ENCODE results near the gene CCDC127. TPM values are rescaled to one million over a fixed set of nuclear protein-coding genes. Genes with fewer than 3 reads are reported as not detected.

The CCDC127 gene
- total RNA-seq, 2 experiments from 2014 or later: 5.3 to 6.8 TPM

DNA sequence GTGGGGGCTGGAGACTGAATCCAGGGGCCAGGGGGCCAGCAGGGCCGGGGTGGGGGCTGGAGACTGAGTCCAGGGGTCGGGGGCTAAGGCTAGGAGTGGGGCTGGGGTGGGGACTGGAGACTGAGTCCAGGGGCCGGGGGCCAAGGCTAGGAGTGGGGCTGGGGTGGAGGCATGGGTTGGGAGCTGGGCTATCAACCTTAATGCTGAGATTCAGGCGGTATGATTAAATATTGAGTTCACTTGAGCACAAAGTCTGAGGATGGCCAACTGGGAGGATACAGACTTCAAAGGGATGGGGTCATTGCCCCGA, 43.7 kb downstream of the CCDC127 start:
- DNase-seq (no peak), ATAC-seq (no peak)
- Mint-ChIP-seq H3K27me3 (ENCODE audit: low read depth) (no peaks in the 10 kb centered on the region), H3K4me3 (no peak overlapping the region), H3K4me1 (ENCODE audit: low read depth) (no peaks in the 10 kb centered on the region), H3K9me3 (ENCODE audit: insufficient read depth) (no peaks in the 10 kb centered on the region), H3K27ac (no peak overlapping the region), H3K36me3 (ENCODE audit: low read depth) (no peaks in the 10 kb centered on the region)
- CTCF ChIA-PET: no interaction called here
- POLR2A ChIA-PET: no interaction called here

DNA sequence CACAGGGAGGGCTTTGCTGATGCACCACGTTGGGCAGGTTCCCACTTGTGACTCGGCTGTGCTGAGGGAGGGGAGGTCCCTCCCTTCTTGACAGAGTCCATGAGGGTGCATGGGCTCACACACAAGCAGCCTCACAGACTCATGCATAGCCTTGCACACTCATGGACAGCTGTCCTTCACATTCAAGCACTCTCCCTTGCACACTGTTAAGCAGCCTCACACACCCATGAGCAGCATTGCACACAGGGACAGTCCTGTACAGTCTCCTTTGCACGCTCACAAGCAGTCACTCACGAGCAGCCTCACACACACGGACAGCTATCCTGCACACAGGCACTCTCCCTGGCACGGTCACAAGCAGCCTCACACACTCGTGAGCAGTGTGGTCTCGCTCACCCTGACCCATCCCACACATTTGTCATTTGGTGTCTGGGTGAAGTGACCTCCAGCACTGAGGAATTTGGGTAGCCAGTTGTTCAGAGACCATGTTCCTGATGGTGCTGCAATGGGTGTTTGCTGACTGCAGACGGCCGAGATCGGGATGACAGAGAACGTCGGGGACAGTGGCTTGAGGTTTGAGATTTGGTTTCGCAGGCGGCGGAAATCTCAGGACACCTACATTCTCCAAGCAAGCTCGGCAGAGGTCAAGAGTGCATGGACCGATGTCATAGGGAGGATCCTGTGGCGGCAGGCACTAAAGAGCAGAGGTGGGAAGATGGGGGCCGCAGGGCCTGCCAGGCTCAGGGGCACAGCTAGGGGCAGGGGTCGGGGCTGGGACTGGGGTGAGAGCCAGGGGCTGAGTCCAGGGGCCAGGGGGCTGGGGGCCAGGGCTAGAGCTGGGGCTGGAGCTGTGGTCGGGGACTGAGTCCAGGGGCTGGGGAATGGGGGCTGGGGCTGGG, 44.3 kb downstream of the CCDC127 start:
- Mint-ChIP-seq H3K36me3 (ENCODE audit: low read depth) (no peaks in the 10 kb centered on the region), H3K27ac (no peak overlapping the region), H3K27me3 (ENCODE audit: low read depth) (no peaks in the 10 kb centered on the region), H3K4me3 (no peak overlapping the region), H3K4me1 (ENCODE audit: low read depth) (no peaks in the 10 kb centered on the region), H3K9me3 (ENCODE audit: insufficient read depth) (no peaks in the 10 kb centered on the region)
- ChIA-PET POLR2A (no interaction called here), CTCF (no interaction called here)
- no peak for DNase-seq
- ATAC-seq: no peak

DNA sequence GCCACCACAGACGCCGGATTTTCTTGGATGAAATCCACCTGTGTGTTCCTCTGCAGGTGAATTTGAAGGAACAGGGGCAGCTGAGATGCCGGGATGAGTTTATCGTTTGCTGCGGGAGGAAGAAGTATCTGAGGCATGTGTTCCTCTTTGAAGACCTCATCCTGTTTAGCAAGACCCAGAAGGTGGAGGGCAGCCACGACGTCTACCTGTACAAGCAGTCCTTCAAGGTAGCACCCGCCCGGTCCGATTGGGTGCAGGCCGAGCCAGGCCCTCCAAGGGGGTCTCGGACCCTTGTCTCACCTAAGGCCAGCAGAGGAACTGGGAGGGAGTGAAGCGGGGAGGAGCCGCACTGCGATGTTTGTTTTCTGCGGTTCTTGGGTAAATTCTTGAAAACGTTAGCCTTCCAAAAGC, 45.1 kb downstream of the CCDC127 start:
- Mint-ChIP-seq H3K27me3 (ENCODE audit: low read depth) (no peaks in the 10 kb centered on the region), H3K27ac (no peak overlapping the region), H3K9me3 (ENCODE audit: insufficient read depth) (no peaks in the 10 kb centered on the region), H3K36me3 (ENCODE audit: low read depth) (no peaks in the 10 kb centered on the region), H3K4me3 (no peak overlapping the region), H3K4me1 (ENCODE audit: low read depth) (no peaks in the 10 kb centered on the region)
- DNase-seq: no peak
- POLR2A ChIA-PET: no interaction called here
- CTCF ChIA-PET: no interaction called here
- ATAC-seq: no peak

DNA sequence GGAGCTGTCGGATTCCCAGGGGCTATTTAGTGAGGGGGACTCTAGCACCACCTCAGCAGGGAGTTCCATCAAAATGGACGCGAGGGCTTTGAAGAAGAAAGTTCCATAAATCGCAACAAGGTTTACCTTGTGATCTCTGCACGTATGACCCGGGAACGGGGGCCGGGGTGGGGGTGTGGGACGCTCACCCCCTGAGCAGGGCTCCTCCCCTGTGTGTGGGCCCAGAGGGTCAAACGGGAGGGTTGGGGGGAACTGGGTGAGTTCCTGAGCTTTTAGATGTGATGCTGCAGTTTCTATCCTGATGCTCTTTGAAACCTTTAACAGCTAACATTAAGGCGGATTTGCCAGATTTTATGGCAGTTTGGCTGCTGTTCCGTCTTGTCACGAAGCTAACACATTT, 45.5 kb downstream of the CCDC127 start:
- no peak overlapping the region for H3K27ac Mint-ChIP-seq
- ChIA-PET CTCF (no interaction called here), POLR2A (no interaction called here)
- DNase-seq: no peak
- no peaks in the 10 kb centered on the region for H3K9me3 Mint-ChIP-seq (ENCODE audit: insufficient read depth)
- H3K36me3 Mint-ChIP-seq (ENCODE audit: low read depth): no peaks in the 10 kb centered on the region
- H3K27me3 Mint-ChIP-seq (ENCODE audit: low read depth): no peaks in the 10 kb centered on the region
- ATAC-seq: no peak
- no peaks in the 10 kb centered on the region for H3K4me1 Mint-ChIP-seq (ENCODE audit: low read depth)
- H3K4me3 Mint-ChIP-seq: no peak overlapping the region

- no peaks in the 10 kb centered on the region for H3K4me1 Mint-ChIP-seq (ENCODE audit: low read depth)
- H3K27ac Mint-ChIP-seq: no peak overlapping the region
- DNase-seq: no peak
- ChIA-PET POLR2A (no interaction called here), CTCF (no interaction called here)
- H3K9me3 Mint-ChIP-seq (ENCODE audit: insufficient read depth): no peaks in the 10 kb centered on the region
- no peak for ATAC-seq
- no peaks in the 10 kb centered on the region for H3K36me3 Mint-ChIP-seq (ENCODE audit: low read depth)
- no peaks in the 10 kb centered on the region for H3K27me3 Mint-ChIP-seq (ENCODE audit: low read depth)
- no peak overlapping the region for H3K4me3 Mint-ChIP-seq
These were observed 46.1 kb downstream of the CCDC127 start for GRCh38 chr5:171801-172331.

GRCh38 chr5:170971-171800, 46.8 kb downstream of the CCDC127 start:
- Mint-ChIP-seq H3K4me3 (no peak overlapping the region), H3K27ac (no peak overlapping the region), H3K9me3 (ENCODE audit: insufficient read depth) (no peaks in the 10 kb centered on the region), H3K36me3 (ENCODE audit: low read depth) (no peaks in the 10 kb centered on the region), H3K4me1 (ENCODE audit: low read depth) (no peaks in the 10 kb centered on the region), H3K27me3 (ENCODE audit: low read depth) (no peaks in the 10 kb centered on the region)
- ChIA-PET CTCF (no interaction called here), POLR2A (no interaction called here)
- ATAC-seq: no peak
- DNase-seq: no peak

GRCh38 chr5:169728-170094, 48.2 kb downstream of the CCDC127 start:
- H3K4me3 Mint-ChIP-seq: no peak overlapping the region
- no peaks in the 10 kb centered on the region for H3K27me3 Mint-ChIP-seq (ENCODE audit: low read depth)
- H3K36me3 Mint-ChIP-seq (ENCODE audit: low read depth): no peaks in the 10 kb centered on the region
- ATAC-seq (no peak), DNase-seq (no peak)
- H3K9me3 Mint-ChIP-seq (ENCODE audit: insufficient read depth): no peaks in the 10 kb centered on the region
- POLR2A ChIA-PET: no interaction called here
- no peaks in the 10 kb centered on the region for H3K4me1 Mint-ChIP-seq (ENCODE audit: low read depth)
- no peak overlapping the region for H3K27ac Mint-ChIP-seq
- CTCF ChIA-PET: no interaction called here

DNA sequence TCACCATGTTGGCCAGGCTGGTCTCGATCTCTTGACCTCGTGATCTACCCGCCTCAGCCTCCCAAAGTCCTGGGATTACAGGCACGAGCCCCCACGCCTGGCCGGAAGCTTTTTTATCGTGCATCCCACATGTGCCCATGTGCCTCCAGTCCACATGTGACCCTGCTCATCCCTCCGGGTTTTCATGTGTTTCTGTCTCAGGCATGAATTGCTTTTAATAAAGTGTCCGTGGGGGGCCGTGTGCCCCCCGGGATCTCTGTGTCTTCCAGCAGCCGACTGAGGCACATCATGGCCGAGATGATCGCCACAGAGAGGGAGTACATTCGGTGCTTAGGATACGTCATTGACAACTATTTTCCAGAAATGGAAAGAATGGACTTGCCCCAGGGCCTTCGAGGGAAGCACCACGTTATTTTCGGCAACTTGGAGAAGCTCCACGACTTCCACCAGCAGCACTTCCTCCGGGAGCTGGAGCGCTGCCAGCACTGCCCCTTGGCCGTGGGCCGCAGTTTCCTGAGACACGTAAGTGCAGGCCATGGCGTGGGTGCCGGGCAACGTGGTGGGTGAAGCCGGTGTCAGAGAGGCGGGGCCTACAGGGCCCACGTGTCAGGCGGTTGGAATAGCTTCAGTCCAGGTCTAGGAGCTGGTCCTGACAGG, 48.8 kb downstream of the CCDC127 start:
- ATAC-seq (no peak), DNase-seq (no peak)
- H3K27ac Mint-ChIP-seq: no peak overlapping the region
- no peaks in the 10 kb centered on the region for H3K36me3 Mint-ChIP-seq (ENCODE audit: low read depth)
- CTCF ChIA-PET: no interaction called here
- H3K4me1 Mint-ChIP-seq (ENCODE audit: low read depth): no peaks in the 10 kb centered on the region
- no peaks in the 10 kb centered on the region for H3K27me3 Mint-ChIP-seq (ENCODE audit: low read depth)
- H3K9me3 Mint-ChIP-seq (ENCODE audit: insufficient read depth): no peaks in the 10 kb centered on the region
- POLR2A ChIA-PET: no interaction called here
- H3K4me3 Mint-ChIP-seq: no peak overlapping the region

DNA sequence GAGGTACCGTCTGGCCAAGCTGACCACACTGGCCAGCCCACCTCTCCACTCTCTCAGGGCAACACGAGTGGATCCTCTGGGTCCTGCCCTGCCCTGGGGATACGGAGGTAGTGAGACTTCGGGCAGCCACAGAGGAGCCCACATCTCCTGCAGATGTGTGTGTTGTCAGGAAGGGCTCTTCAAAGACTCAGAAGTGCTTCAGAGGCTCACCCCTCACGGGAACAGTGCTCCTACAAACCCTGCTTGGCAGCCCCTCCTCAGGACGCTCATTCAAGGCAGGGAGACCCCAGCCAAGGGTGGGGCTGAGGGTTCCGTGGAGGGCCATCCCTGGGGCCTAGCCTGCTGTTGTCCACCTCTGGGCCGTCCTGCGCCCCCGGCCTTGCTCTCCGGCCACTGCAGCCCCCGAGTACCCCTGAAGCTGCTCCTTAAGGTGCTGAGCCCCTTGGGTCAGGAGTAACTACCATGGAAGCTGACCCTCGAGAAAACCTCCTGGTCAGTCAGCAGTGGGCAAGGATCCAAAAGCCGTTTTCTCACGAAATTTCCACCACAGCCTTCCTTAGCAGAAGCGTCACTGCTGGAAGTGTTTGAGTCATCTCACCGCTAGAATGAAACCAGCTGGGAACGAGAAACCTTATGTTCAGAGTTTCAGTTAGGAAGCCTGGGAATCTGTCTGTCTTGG, 49.8 kb downstream of the CCDC127 start:
- no peak overlapping the region for H3K4me3 Mint-ChIP-seq
- H3K27me3 Mint-ChIP-seq (ENCODE audit: low read depth): no peaks in the 10 kb centered on the region
- no peaks in the 10 kb centered on the region for H3K9me3 Mint-ChIP-seq (ENCODE audit: insufficient read depth)
- no peak for ATAC-seq
- ChIA-PET POLR2A (no interaction called here), CTCF (no interaction called here)
- H3K36me3 Mint-ChIP-seq (ENCODE audit: low read depth): no peaks in the 10 kb centered on the region
- no peak overlapping the region for H3K27ac Mint-ChIP-seq
- no peaks in the 10 kb centered on the region for H3K4me1 Mint-ChIP-seq (ENCODE audit: low read depth)
- DNase-seq: no peak

DNA sequence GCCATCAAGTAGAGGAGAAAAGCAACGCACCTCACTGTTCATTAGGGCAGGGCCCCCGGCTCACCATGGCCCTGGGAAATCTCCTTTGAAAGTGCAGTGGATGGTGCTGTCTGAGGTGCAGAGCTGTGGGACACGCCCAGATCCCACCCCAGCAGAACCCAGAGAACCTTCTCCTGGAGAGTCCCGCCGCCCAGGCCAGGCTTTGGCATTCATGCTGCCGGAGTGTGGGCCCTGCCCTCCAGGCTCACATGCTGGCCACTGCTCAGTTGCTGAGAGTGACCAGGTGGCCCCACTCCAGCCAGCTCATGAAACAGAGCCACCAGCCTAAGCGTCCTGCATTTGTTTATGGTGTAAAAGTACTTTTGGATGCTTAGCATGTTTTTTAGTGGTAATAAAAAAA, 50.4 kb downstream of the CCDC127 start:
- no peak overlapping the region for H3K27ac Mint-ChIP-seq
- POLR2A ChIA-PET: no interaction called here

DNA sequence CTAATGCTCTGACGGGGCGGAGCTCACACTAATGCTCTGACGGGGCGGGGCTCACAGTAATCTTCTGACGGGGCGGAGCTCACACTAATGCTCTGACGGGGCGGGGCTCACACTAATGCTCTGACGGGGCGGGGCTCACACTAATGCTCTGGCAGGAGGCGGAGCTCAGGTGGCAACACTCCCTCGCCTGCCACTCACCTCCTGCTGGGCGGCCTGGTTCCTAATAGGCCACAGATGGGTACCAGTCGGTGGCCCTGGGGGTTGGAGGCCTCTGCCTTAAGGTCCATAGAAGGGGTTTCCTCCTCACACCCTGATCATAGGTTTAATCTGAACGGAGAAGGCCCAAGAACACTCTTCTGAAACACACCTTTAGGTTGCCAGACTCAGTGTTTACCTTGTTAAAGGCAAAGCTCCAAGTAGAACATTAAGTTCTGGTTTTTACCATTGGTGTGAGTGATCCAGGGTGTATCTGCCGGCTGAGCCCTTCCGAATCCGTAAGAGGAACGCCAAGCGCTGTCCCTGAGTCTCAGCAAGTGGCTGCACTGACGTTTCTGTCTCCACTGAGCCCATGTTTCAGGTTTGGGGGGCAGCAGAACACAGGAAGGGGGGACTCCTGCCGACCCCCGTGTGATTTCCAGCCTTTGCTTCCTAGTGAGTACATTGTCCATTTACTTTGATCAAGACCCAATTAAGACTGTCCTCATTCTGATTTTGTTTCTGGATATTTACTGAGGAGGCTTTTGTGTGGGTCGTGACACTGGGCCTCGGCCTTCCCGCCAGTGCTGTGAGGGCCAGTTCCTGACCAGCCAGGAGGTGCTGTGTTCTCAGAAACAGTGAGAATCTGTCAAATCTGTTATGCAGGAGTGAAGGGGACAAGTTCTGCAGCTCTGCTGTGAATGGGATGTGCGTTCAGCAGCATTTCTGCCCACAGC, 51.2 kb downstream of the CCDC127 start:
- Mint-ChIP-seq H3K9me3 (ENCODE audit: insufficient read depth) (no peaks in the 10 kb centered on the region), H3K27ac (no peak overlapping the region), H3K4me1 (ENCODE audit: low read depth) (no peaks in the 10 kb centered on the region), H3K27me3 (ENCODE audit: low read depth) (no peaks in the 10 kb centered on the region), H3K4me3 (no peak overlapping the region), H3K36me3 (ENCODE audit: low read depth) (no peaks in the 10 kb centered on the region)
- ChIA-PET CTCF (no interaction called here), POLR2A (no interaction called here)
- no peak for ATAC-seq
- DNase-seq: no peak

More for the DNA sequence above, 50.4 kb downstream of the CCDC127 start:
- no peak for DNase-seq
- H3K4me1 Mint-ChIP-seq (ENCODE audit: low read depth): no peaks in the 10 kb centered on the region
- no peaks in the 10 kb centered on the region for H3K36me3 Mint-ChIP-seq (ENCODE audit: low read depth)
- CTCF ChIA-PET: no interaction called here
- H3K27me3 Mint-ChIP-seq (ENCODE audit: low read depth): no peaks in the 10 kb centered on the region
- H3K9me3 Mint-ChIP-seq (ENCODE audit: insufficient read depth): no peaks in the 10 kb centered on the region
- no peak overlapping the region for H3K4me3 Mint-ChIP-seq
- ATAC-seq: no peak

All from activated CD8-positive, alpha-beta T cell treated with anti-CD3 and anti-CD28 coated beads, Interleukin-2, amount 10 ng/mL, durations not matched to agents 7 days and 5 days (primary cell).